BE2C (cell line): ENCODE measurements around the gene TMEM247.

Experiments
- DNase-seq: peaks from one replicate; pipeline ENCODE4 v3.0.0-alpha.2; 2020
- H3K27me3 ChIP-seq: fragments of 250-450 bp; sonication (Bioruptor Pico); 2 replicates; pipeline ENCODE4 v1.5.1; 2020; ENCODE audit warnings: mild to moderate bottlenecking
- H3K36me3 ChIP-seq: fragments of 250-450 bp; sonication (Bioruptor Pico); 2 replicates; pipeline ENCODE4 v1.5.1; 2020; ENCODE audit warnings: mild to moderate bottlenecking
- H3K4me1 ChIP-seq: fragments of 250-450 bp; sonication (Bioruptor Pico); 2 replicates; pipeline ENCODE4 v1.5.1; 2020
- H3K4me3 ChIP-seq: 2 replicates; pipeline ENCODE4 v1.5.1; 2011; ENCODE audit warnings: low read depth, low read length
- H3K9me3 ChIP-seq: fragments of 250-450 bp; sonication (Bioruptor Pico); 2 replicates; pipeline ENCODE4 v1.5.1; 2020
- TF ChIP-seq, protein P1 (sequence below): IDR thresholded peaks from 2 replicates; pipeline ENCODE4 v1.5.1; 2012; ENCODE audit warnings: mild to moderate bottlenecking, low read depth, low read length

Gene TMEM247

GRCh38 chr2:46449700-46450099 lies 29.7 kb upstream of the TMEM247 start:
- DNase-seq, result no peak
- TF ChIP-seq, protein P1, sequence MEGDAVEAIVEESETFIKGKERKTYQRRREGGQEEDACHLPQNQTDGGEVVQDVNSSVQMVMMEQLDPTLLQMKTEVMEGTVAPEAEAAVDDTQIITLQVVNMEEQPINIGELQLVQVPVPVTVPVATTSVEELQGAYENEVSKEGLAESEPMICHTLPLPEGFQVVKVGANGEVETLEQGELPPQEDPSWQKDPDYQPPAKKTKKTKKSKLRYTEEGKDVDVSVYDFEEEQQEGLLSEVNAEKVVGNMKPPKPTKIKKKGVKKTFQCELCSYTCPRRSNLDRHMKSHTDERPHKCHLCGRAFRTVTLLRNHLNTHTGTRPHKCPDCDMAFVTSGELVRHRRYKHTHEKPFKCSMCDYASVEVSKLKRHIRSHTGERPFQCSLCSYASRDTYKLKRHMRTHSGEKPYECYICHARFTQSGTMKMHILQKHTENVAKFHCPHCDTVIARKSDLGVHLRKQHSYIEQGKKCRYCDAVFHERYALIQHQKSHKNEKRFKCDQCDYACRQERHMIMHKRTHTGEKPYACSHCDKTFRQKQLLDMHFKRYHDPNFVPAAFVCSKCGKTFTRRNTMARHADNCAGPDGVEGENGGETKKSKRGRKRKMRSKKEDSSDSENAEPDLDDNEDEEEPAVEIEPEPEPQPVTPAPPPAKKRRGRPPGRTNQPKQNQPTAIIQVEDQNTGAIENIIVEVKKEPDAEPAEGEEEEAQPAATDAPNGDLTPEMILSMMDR, result no peak
- no peaks in the 10 kb centered on the region for H3K9me3 ChIP-seq
- peaks cover 6% of the 10 kb centered on the region; the same call in 1 of the 2 replicates for H3K4me1 ChIP-seq
- H3K27me3 ChIP-seq, result no peaks in the 10 kb centered on the region
- no peaks in the 10 kb centered on the region for H3K36me3 ChIP-seq
- H3K4me3 ChIP-seq, result no peak overlapping the region

DNA sequence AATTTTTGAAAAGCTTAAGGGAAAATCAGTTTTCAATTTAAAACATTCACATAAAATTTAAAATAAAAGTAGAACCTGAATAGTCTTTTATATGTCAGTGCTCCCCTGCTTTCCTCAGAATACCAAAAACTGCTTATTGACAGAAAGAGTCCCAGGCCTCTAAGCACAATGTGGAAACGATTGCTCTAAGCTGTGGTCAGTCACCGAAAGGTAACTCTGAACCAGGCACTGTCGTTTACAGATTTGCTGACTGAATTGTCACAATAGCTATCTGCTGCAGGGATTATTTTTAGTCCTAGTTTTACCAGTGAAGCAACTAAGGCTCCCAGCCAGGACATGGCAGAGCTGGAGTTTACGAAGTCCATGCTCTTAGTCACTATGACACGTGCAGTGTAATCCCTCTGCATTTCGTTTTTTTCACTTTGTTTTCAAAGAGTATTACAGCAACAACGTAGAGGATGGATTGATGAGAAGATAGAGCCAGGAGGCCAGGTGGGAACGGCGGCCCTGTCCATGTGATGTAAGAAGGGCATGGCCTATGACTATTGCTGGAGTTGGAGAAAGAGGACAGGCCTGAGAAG lies 28.1 kb upstream of the TMEM247 start:
- H3K4me1 ChIP-seq, result peaks cover 6% of the 10 kb centered on the region; the same call in 1 of the 2 replicates
- no peak for DNase-seq
- no peak overlapping the region for H3K4me3 ChIP-seq
- H3K27me3 ChIP-seq, result no peaks in the 10 kb centered on the region
- no peaks in the 10 kb centered on the region for H3K9me3 ChIP-seq
- no peaks in the 10 kb centered on the region for H3K36me3 ChIP-seq
- TF ChIP-seq, protein P1, result no peak

- Histone ChIP-seq H3K27me3 (no peaks in the 10 kb centered on the region), H3K9me3 (no peaks in the 10 kb centered on the region), H3K4me1 (peaks cover 15% of the 10 kb centered on the region), H3K4me3 (no peak overlapping the region), H3K36me3 (no peaks in the 10 kb centered on the region)
- no peak for DNase-seq
- TF ChIP-seq, protein P1, result no peak
Measured at GRCh38 chr2:46456789-46457188, 22.6 kb upstream of the TMEM247 start.

GRCh38 chr2:46458763-46459500 lies 20.4 kb upstream of the TMEM247 start:
- H3K4me3 ChIP-seq, result no peak overlapping the region
- H3K27me3 ChIP-seq, result no peaks in the 10 kb centered on the region
- no peaks in the 10 kb centered on the region for H3K36me3 ChIP-seq
- no peak for DNase-seq
- no peaks in the 10 kb centered on the region for H3K9me3 ChIP-seq
- TF ChIP-seq, protein P1, result no peak
- peaks cover 10% of the 10 kb centered on the region for H3K4me1 ChIP-seq

DNA sequence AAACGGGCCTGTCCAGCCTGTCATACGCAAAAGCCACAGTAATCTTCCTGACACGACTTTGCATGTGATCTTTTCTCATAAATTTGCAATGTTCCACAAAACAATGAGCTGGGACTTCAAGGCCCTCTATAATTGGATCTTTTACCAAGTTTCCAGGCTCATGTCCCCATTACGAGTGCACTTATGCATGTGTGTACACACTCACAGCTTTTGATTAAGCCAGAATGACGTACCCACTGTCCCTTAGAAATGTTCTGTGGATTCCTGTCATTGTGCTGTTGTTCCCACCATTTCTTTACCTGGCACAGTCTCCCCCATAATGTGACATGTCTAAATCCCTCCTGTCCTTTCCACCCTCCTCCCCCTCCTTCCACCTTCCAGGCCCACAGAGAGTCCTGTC lies 19.7 kb upstream of the TMEM247 start:
- H3K4me3 ChIP-seq, result no peak overlapping the region
- no peaks in the 10 kb centered on the region for H3K36me3 ChIP-seq
- no peaks in the 10 kb centered on the region for H3K27me3 ChIP-seq
- no peak for DNase-seq
- H3K4me1 ChIP-seq, result peaks cover 14% of the 10 kb centered on the region
- H3K9me3 ChIP-seq, result no peaks in the 10 kb centered on the region
- TF ChIP-seq, protein P1, result no peak
